GM19372 (cell line): Measurements from ENCODE around the gene MYO18A.

Experiments
- ATAC-seq: cut with Tn5 transposase; IDR thresholded peaks from one replicate; pipeline ENCODE4 v1.9.1; 2021; ENCODE audit warnings: mild to moderate bottlenecking, low read depth, moderate library complexity; ENCODE audit not compliant: unreplicated experiment

Gene MYO18A

DNA sequence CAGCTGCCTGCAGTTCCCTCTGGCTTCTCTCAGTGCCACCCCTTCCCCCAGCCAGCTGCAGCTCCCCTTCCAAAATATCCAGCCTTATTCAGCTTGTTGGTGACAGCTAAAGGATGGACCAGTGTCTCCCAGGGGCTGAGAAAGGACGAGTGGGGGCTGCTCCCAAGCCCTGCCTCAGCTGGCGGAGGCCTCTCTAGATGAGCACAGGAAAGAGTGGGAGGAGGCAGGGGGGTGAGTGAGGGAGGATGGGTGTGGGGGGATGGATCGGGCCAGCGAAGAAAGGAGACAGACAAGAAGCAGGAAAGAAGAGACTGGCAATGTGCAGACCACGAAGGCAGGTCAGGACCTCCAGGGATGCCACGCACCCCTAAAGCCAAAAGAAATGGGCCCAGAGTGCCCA lies 119.7 kb downstream of the MYO18A start:
- no peak for ATAC-seq

DNA sequence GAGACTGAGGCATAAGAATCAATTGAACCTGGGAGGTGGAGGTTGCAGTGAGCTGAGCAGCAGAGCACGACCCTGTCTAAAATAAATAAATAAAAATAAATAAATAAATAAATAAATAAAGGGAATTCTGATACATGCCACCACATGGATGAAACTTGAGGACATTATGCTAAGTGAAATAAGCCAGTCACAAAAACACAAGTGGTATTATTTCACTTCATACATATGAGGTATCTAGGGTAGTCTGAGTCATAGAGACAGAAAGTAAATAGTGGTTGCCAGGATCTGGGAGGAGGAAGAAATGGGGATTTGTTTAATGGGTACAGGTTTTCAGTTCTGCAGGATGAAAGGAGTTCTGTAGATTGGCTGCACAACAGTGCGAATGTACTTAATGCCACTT lies 120.9 kb downstream of the MYO18A start:
- ATAC-seq, result no peak

DNA sequence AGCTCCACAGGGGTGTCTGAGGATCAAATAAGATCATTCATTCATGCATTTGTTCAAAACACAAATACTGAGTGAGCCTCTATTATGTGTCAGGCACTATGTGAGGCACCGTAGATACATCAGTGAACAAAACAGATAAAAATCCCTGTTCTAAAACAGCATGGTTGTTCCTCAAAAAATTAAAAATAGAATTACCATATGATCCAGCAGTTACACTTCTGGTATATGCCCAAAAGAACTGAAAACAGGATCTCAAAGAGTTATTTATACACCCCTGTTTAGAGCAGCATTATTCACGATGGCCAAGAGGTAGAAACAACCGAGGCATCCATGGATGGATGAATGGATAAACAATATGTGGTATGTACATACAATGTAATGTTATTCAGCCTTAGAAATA lies 121.8 kb downstream of the MYO18A start:
- ATAC-seq, result no peak

DNA sequence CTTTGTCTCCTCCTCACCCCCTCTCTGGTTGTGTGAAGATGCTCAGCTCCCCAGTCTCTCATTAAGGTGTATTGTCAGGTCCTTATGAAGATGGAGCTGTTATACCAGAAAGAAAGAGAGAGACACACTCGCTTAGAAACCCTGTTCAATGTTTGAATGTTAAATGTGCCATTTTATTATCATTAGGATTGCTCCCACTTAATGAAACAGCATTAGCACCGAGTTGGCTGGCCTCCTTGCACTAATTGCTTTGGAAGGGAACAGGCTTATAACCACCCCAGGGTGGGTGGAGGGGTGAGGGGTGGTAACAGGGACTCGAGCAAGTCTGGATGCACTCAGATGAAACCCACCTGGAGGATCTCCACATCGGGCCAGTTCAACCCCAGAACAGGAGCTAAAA lies 122.8 kb downstream of the MYO18A start:
- no peak for ATAC-seq

DNA sequence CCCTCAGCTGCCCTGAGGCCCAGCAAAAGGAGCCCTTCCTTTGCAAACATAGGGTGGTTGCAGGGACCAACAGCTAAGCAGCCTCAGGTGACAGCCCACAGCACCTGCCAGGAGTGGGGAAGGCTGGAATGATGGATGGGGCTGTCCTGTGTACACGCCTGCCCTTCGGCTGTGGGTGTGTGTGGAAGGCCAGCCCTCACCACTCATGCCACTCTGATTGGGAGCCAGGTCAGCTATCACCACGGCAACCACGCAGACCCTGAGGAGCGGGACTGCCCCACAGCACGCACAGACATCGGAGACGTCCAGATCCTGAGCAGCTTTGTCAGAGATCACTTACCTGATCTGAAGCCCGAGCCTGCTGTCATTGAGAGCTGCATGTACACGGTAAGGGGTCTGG lies 125.4 kb downstream of the MYO18A start:
- ATAC-seq, result no peak

DNA sequence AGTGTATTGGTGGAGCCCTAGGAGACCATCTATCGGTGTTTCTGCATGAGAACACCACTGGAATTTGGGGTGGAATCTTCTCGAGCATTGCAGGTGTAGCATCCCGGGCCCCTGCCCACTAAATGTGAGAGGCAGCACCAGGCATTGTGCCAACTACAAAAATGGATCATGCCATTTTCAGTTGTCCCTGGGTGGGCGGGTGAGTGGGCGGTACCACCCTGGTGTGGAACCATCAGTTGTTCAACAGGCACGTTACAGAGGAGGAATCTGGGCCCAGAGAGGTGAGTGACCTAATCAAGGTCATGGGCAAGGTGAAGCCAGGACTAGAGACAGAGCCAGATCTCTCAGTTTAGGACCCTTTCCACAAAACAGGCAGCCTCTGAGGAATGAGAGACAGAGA lies 128.5 kb downstream of the MYO18A start:
- ATAC-seq, result no peak

DNA sequence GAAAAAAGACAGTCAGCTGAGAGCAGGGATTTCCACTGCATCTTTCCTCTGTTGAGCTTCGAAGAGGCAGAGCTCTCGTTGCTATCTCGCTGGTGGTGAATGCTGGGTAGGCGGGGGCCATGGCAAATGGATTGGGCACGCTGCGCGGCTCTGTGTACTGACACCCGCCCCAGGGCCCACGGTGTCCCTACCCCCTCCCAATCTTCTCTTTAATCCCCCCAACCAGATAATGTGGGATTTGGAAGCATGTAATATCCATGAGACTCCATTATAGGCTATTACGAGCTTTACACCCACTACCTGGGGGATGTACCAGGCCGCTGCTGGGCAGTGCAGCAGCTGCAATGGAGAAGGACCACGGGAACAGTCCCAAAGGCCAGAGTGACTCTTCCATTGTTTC lies 129.0 kb downstream of the MYO18A start:
- no peak for ATAC-seq

DNA sequence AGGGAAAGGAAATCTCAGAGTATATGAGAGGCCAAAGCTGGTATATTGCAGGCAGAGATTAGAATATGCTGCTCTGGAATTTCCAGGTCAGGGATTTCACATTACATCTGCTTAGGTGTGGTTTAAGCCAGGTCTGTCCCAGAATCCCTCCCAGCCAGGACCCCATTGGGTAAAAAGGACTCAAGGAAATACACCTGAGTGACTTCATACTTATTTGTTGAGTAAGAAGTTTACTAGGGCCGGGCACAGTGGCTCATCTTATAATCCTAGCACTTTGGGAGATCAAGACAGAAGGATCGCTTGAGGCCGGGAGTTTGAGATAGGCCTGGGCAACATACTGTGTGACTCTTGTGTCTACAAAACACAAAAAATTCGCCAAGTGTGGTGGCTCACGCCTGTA lies 130.0 kb downstream of the MYO18A start:
- ATAC-seq, result no peak

DNA sequence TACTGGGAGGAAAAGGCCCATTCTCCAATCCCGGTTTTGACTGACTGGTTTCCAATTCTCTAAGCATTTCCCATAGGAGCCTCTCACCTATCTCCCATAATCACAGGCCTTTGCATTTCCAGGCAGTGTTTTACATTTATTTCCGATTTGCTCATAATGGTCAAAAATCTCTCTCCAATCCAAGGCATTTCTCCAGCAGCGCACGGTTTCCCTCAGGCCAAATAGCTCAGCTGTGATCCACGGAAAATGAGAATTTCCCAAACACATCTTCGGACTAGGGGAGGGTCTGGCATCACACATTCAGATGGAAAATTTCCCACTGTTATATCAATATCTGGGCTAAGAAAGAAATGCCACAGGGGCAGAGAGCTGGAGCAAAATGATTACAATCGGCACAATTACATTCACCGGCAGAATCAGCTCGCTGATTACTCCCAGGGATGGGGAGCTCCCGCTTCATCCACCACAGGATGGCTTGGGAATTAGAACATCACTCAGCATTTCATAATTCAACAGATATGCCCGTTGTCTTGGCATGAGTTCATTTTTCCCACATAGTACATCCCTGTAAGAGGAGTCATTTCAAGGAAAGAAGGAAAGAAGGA lies 130.6 kb downstream of the MYO18A start:
- ATAC-seq, result no peak

DNA sequence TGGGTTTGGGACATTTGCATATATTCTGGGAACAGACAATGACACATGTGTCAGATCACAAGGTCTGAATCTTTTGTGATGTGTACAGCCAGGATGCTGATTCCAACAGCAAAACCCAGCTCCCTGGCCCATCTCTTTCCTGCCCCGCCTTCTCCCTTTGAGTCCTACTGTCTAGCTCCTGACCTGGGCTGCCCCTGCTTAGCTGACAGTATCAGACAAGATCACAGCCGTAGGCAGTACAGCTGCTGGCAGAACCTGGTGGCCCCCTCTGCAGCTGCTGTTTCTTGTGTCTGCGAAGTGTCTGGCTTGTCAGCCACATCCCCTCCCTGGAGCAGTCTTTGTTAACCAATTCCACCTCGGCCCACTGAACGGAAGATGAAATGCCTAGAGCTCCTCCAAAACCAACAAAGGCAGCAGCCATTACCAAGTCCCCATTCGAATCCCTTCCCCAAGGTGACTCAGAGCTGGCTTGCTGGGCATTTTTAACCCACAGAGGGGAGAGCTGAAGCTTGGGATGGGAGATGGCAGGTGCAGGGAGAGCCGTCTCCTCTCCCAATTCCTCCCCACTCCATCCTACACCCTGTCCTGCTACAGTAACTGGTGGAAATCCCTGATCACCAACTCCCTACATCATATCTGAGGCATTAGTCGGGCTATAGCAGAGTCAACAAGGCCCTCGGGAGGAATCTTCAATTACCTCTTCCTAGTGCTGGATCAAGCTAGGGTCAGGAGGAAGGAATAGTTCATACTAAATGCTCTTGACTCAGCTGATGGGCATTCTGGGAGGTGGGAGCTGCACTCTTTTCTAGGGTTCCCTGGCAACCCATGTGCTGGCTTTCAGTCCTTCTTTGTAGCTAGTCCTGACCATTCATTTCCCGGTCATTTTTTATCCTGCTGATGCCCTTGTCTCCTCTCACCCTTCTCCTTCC lies 131.5 kb downstream of the MYO18A start:
- ATAC-seq, result no peak

DNA sequence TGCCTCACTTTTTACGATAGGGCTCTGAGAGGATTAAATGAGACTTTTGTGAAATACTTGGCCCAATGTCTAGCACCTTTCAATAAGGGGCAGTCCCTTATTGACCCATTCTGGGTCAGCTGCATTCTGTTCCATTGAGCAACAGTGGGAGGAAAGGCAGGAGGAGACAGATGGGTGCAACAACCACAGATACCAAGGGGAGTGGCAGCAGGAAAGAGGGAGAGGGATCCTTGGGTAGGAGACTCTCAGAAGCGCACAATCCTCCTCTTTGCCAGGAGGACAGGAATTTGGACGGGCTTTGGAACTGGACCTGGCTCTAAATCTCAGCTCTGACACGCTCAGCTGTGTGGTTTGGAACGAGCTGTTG lies 133.7 kb downstream of the MYO18A start:
- no peak for ATAC-seq

DNA sequence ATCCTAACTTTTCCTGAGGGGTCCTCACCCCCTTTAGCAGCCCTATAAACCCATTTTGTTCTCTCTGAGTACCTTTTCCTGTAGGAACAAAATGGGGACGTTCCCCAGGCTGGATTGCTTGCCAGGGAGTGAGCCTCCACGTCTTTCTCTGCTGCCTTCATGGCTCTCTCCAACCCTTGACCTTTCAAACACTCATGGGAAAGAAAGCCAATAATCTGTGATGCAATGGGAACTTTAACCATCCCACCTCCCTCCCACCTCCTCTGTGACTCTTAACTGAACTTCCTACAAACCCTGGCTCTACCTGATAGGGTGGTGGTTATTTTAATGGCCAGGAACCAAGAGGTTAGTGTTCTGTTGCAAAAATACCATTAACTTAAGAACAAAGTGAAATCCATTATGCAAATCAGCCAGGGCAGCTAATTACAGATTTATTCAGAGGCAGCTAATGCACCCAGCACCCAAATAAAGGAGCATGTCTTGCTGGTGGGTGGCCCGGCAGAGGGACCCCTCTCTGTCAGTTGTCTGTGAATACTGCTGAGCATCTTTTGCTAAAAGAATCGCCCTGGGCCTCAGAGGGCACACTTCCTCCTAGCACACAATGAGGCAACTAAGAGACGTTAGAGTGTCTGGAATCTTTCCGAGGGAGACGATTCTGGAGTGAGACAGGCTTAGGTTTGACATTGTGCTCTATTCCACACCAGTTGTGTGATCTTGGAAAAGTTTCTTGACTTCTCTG lies 134.3 kb downstream of the MYO18A start:
- ATAC-seq, result no peak

DNA sequence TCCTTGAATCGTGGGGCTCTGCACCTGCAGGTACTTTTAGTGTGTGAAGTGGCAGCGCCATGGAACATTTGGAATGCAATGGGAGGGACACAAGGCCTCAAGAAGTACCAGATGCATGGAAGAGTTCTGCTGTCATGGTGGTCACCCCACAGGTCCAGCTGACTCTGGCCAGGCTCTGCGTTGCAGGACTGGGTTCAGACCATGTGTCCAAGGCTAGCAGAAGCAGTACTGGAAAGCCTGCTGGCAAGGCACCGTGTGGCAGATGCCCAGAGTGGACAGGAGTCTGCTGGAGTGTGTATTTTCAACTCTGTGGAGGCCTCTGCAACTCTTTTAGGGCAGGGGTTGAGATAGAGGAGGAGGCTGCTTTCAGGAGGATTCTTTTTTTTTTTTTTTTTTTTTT lies 135.2 kb downstream of the MYO18A start:
- no peak for ATAC-seq

DNA sequence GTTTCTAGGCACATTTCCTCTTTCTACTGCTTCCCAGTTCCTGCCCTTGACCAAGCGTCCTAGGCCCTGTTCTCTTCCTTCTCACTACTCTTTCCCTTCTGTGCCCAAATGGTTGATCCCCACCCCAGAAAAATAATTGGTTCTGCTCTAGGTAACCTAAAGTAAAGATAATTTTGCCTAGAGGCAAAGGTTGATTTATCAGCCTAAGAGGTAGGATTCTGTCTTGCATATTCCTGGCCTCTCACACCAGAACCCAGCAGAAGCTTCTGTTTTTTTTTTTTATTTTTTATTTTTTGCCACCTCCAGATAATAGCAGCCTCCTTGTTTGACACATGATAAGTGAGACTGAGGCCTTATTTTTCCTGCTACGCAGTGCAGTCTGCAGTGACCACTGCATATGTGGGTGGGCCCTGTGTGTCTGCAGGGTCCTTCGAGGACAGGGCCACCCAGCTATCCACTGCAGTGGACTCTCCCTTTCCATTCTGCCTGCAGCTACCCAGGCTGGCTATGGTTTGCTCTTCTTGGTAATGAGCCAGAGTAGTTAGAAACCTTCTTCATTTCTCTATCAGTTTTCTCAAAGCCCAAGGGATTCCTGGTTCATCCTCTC lies 136.6 kb downstream of the MYO18A start:
- no peak for ATAC-seq

DNA sequence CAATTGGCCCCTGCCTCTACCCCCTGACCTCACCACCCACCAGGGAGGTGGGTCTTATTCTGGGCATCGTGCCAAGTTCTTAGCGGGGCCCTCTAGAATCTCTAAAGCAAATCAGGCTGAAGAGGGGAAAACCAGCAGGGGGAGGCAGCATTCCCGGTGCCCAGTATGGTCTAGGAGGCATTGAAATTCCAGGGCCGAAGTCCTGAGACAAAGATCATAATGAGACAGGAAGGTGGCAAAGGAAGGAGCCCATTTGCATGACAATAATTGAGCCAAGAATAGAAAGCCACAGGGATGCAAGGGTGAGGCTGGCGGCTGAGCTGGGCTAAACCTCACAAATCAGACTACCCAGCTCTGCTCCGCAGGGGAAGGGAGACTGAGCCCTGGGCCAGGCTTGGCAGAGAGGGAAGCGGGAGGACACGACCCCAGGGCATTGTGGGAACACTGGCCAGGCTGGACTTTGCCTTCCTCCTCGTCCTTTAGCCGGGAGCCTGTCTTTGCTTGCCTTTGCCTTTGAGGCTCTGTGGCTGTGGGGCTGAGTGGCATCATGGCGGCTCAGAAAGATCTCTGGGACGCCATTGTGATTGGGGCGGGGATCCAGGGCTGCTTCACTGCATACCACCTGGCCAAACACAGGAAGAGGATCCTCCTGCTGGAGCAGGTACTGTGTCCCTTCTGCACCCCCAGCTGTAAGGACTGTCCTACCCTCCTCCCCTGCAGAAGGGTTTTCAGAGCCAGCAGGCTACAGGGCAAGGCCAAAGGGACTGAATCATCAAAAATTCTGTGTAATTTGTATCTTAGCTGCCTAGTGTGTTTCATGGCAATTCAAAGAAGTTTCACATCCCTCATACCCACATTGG lies 137.3 kb downstream of the MYO18A start, which contains the start of gene PIPOX:
Gene PIPOX (plus strand): TSS at position 463 of the 860 bp plus-strand sequence. CDS start 85 bp downstream, at position 548.
- ATAC-seq, result no peak

DNA sequence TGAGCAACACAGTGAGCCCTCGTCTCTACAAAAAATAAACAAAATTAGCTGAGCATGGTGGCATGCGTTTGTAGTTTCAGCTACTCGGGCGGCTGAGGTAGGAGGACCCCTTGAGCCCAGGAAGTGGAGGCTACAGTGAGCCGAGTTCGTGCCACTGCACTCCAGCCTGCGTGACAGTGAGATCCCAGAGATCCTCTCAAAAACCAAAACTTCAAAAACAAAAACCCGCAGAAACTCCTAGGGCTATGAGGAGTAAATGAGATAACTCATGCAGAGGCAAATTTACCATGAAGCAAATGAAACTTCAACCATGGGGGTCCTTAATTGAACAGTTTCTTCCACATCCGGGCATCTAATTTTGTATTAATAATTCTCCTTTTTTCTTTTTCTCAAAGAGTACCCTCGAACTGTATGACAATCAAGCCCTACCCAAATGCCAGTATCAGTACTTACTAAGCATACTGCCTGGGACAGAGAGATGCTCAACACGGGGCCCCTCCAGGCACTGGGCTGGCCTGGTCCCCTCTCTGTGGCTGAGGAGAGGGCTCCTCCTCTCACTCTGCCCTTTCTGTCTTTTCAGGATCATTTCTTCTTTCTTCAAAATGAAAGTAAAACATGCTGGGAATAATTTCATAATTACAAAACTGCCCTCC lies 138.0 kb downstream of the MYO18A start:
- no peak for ATAC-seq

DNA sequence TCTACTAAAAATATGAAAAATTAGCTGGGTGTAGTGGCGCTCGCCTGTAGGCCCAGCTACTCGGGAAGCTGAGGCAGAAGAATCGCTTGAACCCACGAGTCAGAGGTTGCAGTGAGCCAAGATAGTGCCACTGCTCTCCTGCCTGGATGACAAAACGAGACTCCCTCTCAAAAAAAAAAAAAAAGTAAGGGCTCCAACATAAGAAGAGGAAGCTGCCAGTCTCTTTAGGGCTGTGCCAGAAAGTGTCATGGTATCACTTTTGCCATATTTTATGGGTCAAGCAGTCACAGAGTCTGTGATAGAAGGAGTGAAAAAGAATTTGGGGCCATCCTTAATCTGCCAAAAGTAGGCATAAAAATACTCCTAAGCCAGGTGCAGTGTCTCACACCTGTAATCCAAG lies 138.6 kb downstream of the MYO18A start:
- no peak for ATAC-seq

DNA sequence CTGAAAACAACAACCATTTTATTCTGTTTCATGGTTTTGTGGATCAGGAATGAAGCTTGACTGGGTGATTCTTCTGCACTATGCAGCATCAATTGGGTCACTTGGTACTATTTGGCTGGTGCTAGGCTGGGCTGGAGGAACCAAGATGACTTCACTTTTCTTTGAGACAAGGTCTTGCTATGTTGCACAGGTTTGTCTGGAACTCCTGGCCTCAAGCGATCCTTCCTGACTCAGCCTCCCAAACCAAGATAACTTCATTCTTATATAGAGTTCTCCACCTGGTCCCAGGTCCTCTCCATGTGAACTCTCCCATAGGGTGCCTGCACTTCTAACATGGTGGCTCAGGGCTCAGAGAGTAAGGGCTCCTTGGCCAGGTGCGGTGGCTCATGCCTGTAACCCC lies 139.1 kb downstream of the MYO18A start:
- no peak for ATAC-seq

DNA sequence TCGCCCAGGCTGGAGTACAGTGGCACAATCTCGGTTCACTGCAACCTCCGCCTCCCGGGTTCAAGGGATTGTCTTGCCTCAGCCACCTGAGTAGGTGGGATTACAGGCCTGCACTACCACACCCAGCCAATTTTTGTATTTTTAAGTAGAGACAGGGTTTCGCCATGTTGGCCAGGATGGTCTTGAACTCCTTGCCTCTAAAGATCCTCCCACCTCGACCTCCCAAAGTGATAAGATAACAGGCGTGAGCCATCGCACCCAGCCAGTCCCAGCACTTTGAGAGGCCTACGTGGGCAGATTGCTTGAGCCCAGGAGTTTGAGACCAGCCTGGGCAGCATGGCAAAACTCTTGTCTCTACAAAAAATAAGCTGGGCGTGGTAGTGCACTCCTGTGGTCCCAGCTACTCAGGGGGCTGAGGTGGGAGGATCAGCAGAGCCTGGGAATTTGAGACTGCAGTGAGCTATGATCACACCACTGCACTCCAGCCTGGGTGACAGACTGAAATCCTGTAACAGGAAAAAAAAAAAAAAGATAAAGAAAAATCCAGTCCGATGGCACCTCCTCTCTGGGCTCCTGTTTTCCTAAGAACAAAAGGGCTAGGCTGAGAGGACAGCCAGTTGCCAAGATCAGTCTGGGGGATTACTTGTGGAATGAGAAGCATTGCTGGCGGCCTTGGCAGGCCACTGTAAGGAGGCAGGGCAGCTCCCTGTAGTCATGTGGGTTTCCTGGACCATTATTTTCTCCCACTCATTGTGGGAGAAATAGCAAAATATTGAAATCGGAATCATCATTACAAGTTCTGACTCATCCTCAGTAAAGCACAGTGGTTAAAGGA lies 140.2 kb downstream of the MYO18A start:
- ATAC-seq, result no peak
